ENCODE data around the gene OR2T11.
"Not testable (repeated sequence)": the region's sequence is repeated elsewhere in the genome, so short reads cannot be mapped to it uniquely, and the experiment has no call there.

OR2T11 gene

GRCh38 chr1:248618119-248618518 is 16.8 kb downstream of the OR2T11 start:
- DNase-seq, result no peak

- no peak for DNase-seq
These were observed 21.1 kb downstream of the OR2T11 start for GRCh38 chr1:248613742-248614141.

- DNase-seq, result no peak
These were observed 22.9 kb downstream of the OR2T11 start for GRCh38 chr1:248611883-248612414.

GRCh38 chr1:248610301-248610700 is 24.6 kb downstream of the OR2T11 start:
- no peak for DNase-seq

- DNase-seq, result no peak
These were observed 35.5 kb downstream of the OR2T11 start for GRCh38 chr1:248599396-248599795.

GRCh38 chr1:248597589-248597988 is 37.3 kb downstream of the OR2T11 start, which contains the start of gene OR2T10:
Gene OR2T10 (minus strand): TSS chr1:248597700. CDS start chr1:248593768, 3,932 bp downstream.
- DNase-seq, result no peak

- DNase-seq, result no peak
These were observed 38.3 kb downstream of the OR2T11 start for GRCh38 chr1:248596615-248597014.

- DNase-seq, result no peak
These were observed 41.7 kb downstream of the OR2T11 start for GRCh38 chr1:248593226-248593625.

GRCh38 chr1:248592655-248593054 is 42.2 kb downstream of the OR2T11 start:
- no peak for DNase-seq

GRCh38 chr1:248590055-248590454 is 44.8 kb downstream of the OR2T11 start:
- no peak for DNase-seq

GRCh38 chr1:248589334-248589733 is 45.6 kb downstream of the OR2T11 start:
- DNase-seq, result no peak

- no peak for DNase-seq
These were observed 49.6 kb downstream of the OR2T11 start for GRCh38 chr1:248585266-248585665.

- DNase-seq, result no peak
These were observed 58.5 kb downstream of the OR2T11 start for GRCh38 chr1:248576260-248576980.

- not testable (repeated sequence) for DNase-seq
These were observed 60.2 kb downstream of the OR2T11 start, which contains the start of gene OR2T34 for GRCh38 chr1:248574657-248575056. Gene OR2T34 (minus strand): TSS chr1:248574757. CDS start chr1:248574757, 0 bp downstream.

- DNase-seq, result not testable (repeated sequence)
These were observed 61.0 kb downstream of the OR2T11 start for GRCh38 chr1:248573856-248574255.

Data from fibroblast of skin of right biceps (primary cell).